ENCODE data around the gene SLC5A8.
"Not testable (repeated sequence)": the region's sequence is repeated elsewhere in the genome, so short reads cannot be mapped to it uniquely, and the experiment has no call there.

Gene SLC5A8

GRCh38 chr12:101174541-101174940 is 35.5 kb downstream of the SLC5A8 start:
- no peak for DNase-seq (ENCODE audit: low read depth)
- in situ Hi-C loops (cut with HindIII; ENCODE audit: low sequenced_read_pairs), result no loop called here
- TF ChIP-seq, protein P1, sequence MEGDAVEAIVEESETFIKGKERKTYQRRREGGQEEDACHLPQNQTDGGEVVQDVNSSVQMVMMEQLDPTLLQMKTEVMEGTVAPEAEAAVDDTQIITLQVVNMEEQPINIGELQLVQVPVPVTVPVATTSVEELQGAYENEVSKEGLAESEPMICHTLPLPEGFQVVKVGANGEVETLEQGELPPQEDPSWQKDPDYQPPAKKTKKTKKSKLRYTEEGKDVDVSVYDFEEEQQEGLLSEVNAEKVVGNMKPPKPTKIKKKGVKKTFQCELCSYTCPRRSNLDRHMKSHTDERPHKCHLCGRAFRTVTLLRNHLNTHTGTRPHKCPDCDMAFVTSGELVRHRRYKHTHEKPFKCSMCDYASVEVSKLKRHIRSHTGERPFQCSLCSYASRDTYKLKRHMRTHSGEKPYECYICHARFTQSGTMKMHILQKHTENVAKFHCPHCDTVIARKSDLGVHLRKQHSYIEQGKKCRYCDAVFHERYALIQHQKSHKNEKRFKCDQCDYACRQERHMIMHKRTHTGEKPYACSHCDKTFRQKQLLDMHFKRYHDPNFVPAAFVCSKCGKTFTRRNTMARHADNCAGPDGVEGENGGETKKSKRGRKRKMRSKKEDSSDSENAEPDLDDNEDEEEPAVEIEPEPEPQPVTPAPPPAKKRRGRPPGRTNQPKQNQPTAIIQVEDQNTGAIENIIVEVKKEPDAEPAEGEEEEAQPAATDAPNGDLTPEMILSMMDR (IDR thresholded peaks at IDR 0.05; ENCODE audit: low read depth, low read length, missing control alignments), result no peak
- no peak overlapping the region for H3K4me3 ChIP-seq (ENCODE audit: low read depth, low read length)

DNA sequence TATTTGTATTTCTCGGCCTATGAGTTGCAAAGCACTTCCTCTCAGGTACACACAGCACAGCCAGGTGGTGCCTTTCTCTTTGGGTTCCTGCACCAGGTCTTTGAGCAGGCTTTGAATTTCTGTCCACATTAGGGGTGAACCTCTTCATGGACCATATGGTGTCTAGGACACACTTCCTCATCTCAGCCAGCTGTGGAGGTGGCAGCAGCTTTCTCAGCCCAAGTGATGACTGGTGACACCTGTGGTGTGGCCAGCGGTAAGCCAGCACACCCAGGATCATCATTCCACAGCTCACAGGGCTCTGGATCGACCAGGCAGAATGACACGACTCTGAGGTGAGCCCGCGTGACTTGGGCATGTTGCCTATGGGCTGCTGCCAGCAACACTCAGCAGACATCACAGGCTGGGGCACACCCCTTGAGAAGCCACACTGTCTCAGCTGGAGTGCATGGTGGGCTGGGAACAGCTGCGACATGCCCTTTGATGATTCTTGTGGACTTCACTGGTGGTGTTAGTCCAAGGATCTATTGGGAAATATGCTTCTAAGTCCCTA is 36.8 kb downstream of the SLC5A8 start:
- H3K4me3 ChIP-seq (ENCODE audit: low read depth, low read length), result no peak overlapping the region
- TF ChIP-seq, protein P1 (IDR thresholded peaks at IDR 0.05; ENCODE audit: low read depth, low read length, missing control alignments), result no peak
- in situ Hi-C loops (cut with HindIII; ENCODE audit: low sequenced_read_pairs), result no loop called here
- no peak for DNase-seq (ENCODE audit: low read depth)

- DNase-seq (ENCODE audit: low read depth), result no peak
- TF ChIP-seq, protein P1 (IDR thresholded peaks at IDR 0.05; ENCODE audit: low read depth, low read length, missing control alignments), result peak; percentile 9
- in situ Hi-C loops (cut with HindIII; ENCODE audit: low sequenced_read_pairs), result no loop called here
- no peak overlapping the region for H3K4me3 ChIP-seq (ENCODE audit: low read depth, low read length)
Observed at GRCh38 chr12:101172316-101172715, 37.7 kb downstream of the SLC5A8 start.

GRCh38 chr12:101168001-101168400 is 42.0 kb downstream of the SLC5A8 start:
- TF ChIP-seq, protein P1 (IDR thresholded peaks at IDR 0.05; ENCODE audit: low read depth, low read length, missing control alignments), result no peak
- no peak overlapping the region for H3K4me3 ChIP-seq (ENCODE audit: low read depth, low read length)
- in situ Hi-C loops (cut with HindIII; ENCODE audit: low sequenced_read_pairs), result no loop called here
- DNase-seq (ENCODE audit: low read depth), result no peak

GRCh38 chr12:101166866-101167265 is 43.2 kb downstream of the SLC5A8 start:
- TF ChIP-seq, protein P1 (IDR thresholded peaks at IDR 0.05; ENCODE audit: low read depth, low read length, missing control alignments), result no peak
- in situ Hi-C loops (cut with HindIII; ENCODE audit: low sequenced_read_pairs), result no loop called here
- DNase-seq (ENCODE audit: low read depth), result no peak
- no peak overlapping the region for H3K4me3 ChIP-seq (ENCODE audit: low read depth, low read length)

GRCh38 chr12:101165319-101165718 is 44.7 kb downstream of the SLC5A8 start:
- TF ChIP-seq, protein P1 (IDR thresholded peaks at IDR 0.05; ENCODE audit: low read depth, low read length, missing control alignments), result no peak
- H3K4me3 ChIP-seq (ENCODE audit: low read depth, low read length), result no peak overlapping the region
- no peak for DNase-seq (ENCODE audit: low read depth)
- in situ Hi-C loops (cut with HindIII; ENCODE audit: low sequenced_read_pairs), result no loop called here

DNA sequence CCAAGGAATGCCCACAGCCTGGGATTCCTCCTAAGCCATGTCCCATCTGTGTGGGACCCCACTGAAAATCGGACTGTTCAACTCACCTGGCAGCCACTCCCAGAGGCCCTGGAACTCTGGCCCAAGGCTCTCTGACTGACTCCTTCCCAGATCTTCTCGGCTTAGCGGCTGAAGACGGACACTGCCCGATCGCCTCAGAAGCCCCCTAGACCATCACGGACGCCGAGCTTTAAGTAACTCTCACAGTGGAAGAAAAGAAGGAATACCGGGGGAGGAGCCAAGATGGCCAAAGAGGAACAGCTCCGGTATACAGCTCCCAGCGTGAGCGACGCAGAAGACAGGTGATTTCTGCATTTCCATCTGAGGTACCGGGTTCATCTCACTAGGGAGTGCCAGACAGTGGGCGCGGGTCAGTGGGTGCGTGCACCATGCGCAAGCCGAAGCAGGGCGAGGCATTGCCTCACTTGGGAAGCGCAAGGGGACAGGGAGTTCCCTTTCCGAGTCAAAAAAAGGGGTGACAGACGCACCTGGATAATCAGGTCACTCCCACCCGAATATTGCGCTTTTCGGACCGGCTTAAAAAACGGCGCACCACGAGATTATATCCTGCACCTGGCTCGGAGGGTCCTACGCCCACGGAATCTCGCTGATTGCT is 64.1 kb downstream of the SLC5A8 start:
- in situ Hi-C loops (cut with HindIII; ENCODE audit: low sequenced_read_pairs); H3K4me3 ChIP-seq (ENCODE audit: low read depth, low read length); DNase-seq (ENCODE audit: low read depth): not testable (repeated sequence)

Data from astrocyte of the cerebellum (primary cell).